HUES6 (cell line): ENCODE results near the gene TTK.

Experiments used
- H3K27ac ChIP-seq: 2 replicates; pipeline ENCODE4 v1.7.0; 2013; ENCODE audit warnings: low read depth, mild to moderate bottlenecking, low read length, inconsistent platforms
- H3K27me3 ChIP-seq: 2 replicates; pipeline ENCODE4 v1.6.1; 2013; ENCODE audit warnings: low read length; ENCODE audit not compliant: control insufficient read depth, insufficient read depth
- H3K36me3 ChIP-seq: 2 replicates; pipeline ENCODE4 v1.6.1; 2013; ENCODE audit warnings: low read length; ENCODE audit not compliant: control insufficient read depth, insufficient read depth
- H3K4me1 ChIP-seq: 2 replicates; pipeline ENCODE4 v1.6.1; 2013; ENCODE audit warnings: low read length; ENCODE audit not compliant: control insufficient read depth, insufficient read depth
- H3K4me3 ChIP-seq: 2 replicates; pipeline ENCODE4 v1.5.1; 2013; ENCODE audit warnings: low read depth, low read length
- H3K9ac ChIP-seq: one replicate; pipeline ENCODE4 v1.6.1; 2013; ENCODE audit warnings: mild to moderate bottlenecking, low read length
- H3K9me3 ChIP-seq: 2 replicates; pipeline ENCODE4 v1.6.1; 2013; ENCODE audit warnings: low read depth, low read length; ENCODE audit not compliant: control insufficient read depth, insufficient read depth

The TTK gene

GRCh38 chr6:80004173-80005072 is at the start of gene TTK:
Gene TTK (plus strand): TSS chr6:80004649. CDS start chr6:80005844, 1,195 bp downstream.
- peaks cover 10% of the 10 kb centered on the region for H3K4me1 ChIP-seq
- H3K27ac ChIP-seq = peak within 1 kb of the TSS; percentile 72
- H3K9ac ChIP-seq = peak within 1 kb of the TSS; percentile 92
- peaks cover 35% of the 10 kb centered on the region for H3K36me3 ChIP-seq
- no peaks in the 10 kb centered on the region for H3K9me3 ChIP-seq
- H3K4me3 ChIP-seq = peak within 1 kb of the TSS; percentile 97
- no peaks in the 10 kb centered on the region for H3K27me3 ChIP-seq

- Histone ChIP-seq H3K4me3 (no peak overlapping the region), H3K4me1 (no peaks in the 10 kb centered on the region), H3K36me3 (no peaks in the 10 kb centered on the region), H3K27me3 (no peaks in the 10 kb centered on the region), H3K9me3 (no peaks in the 10 kb centered on the region), H3K9ac (no peak overlapping the region), H3K27ac (no peak overlapping the region)
Observed at GRCh38 chr6:79954849-79955248, 49.6 kb upstream of the TTK start.

GRCh38 chr6:79964607-79965081 is 39.8 kb upstream of the TTK start:
- no peak overlapping the region for H3K9ac ChIP-seq
- no peak overlapping the region for H3K27ac ChIP-seq
- no peaks in the 10 kb centered on the region for H3K4me1 ChIP-seq
- no peak overlapping the region for H3K4me3 ChIP-seq
- H3K9me3 ChIP-seq = peaks cover 15% of the 10 kb centered on the region
- no peaks in the 10 kb centered on the region for H3K36me3 ChIP-seq
- H3K27me3 ChIP-seq = no peaks in the 10 kb centered on the region

- no peak overlapping the region for H3K4me3 ChIP-seq
- H3K27me3 ChIP-seq = no peaks in the 10 kb centered on the region
- peaks cover 19% of the 10 kb centered on the region for H3K9me3 ChIP-seq
- H3K9ac ChIP-seq = no peak overlapping the region
- no peak overlapping the region for H3K27ac ChIP-seq
- no peaks in the 10 kb centered on the region for H3K4me1 ChIP-seq
- no peaks in the 10 kb centered on the region for H3K36me3 ChIP-seq
Observed at GRCh38 chr6:79967178-79967577, 37.3 kb upstream of the TTK start.

- no peak overlapping the region for H3K9ac ChIP-seq
- no peaks in the 10 kb centered on the region for H3K36me3 ChIP-seq
- H3K27ac ChIP-seq = no peak overlapping the region
- H3K27me3 ChIP-seq = no peaks in the 10 kb centered on the region
- H3K9me3 ChIP-seq = peaks cover 19% of the 10 kb centered on the region
- H3K4me1 ChIP-seq = no peaks in the 10 kb centered on the region
- H3K4me3 ChIP-seq = no peak overlapping the region
Observed at GRCh38 chr6:79969784-79970183, 34.7 kb upstream of the TTK start.

GRCh38 chr6:79971193-79971592 is 33.3 kb upstream of the TTK start:
- H3K27me3 ChIP-seq = no peaks in the 10 kb centered on the region

GRCh38 chr6:79981652-79982051 is 22.8 kb upstream of the TTK start:
- Histone ChIP-seq H3K4me1 (no peaks in the 10 kb centered on the region), H3K9ac (no peak overlapping the region), H3K27me3 (no peaks in the 10 kb centered on the region), H3K36me3 (no peaks in the 10 kb centered on the region), H3K4me3 (no peak overlapping the region), H3K9me3 (no peaks in the 10 kb centered on the region), H3K27ac (no peak overlapping the region)

More at GRCh38 chr6:79971193-79971592, 33.3 kb upstream of the TTK start:
- H3K36me3 ChIP-seq = no peaks in the 10 kb centered on the region
- no peak overlapping the region for H3K9ac ChIP-seq
- no peaks in the 10 kb centered on the region for H3K4me1 ChIP-seq
- no peak overlapping the region for H3K27ac ChIP-seq
- H3K4me3 ChIP-seq = no peak overlapping the region
- peaks cover 15% of the 10 kb centered on the region for H3K9me3 ChIP-seq

GRCh38 chr6:79984261-79984660 is 20.2 kb upstream of the TTK start:
- Histone ChIP-seq H3K27ac (no peak overlapping the region), H3K27me3 (no peaks in the 10 kb centered on the region), H3K36me3 (no peaks in the 10 kb centered on the region), H3K4me3 (no peak overlapping the region), H3K9ac (no peak overlapping the region), H3K4me1 (no peaks in the 10 kb centered on the region), H3K9me3 (no peaks in the 10 kb centered on the region)

GRCh38 chr6:79985128-79985527 is 19.3 kb upstream of the TTK start:
- H3K9me3 ChIP-seq = no peaks in the 10 kb centered on the region
- no peaks in the 10 kb centered on the region for H3K36me3 ChIP-seq
- H3K27me3 ChIP-seq = no peaks in the 10 kb centered on the region
- no peaks in the 10 kb centered on the region for H3K4me1 ChIP-seq
- no peak overlapping the region for H3K27ac ChIP-seq
- no peak overlapping the region for H3K9ac ChIP-seq
- H3K4me3 ChIP-seq = no peak overlapping the region

- H3K4me3 ChIP-seq = no peak overlapping the region
- peaks cover 18% of the 10 kb centered on the region for H3K4me1 ChIP-seq
- no peaks in the 10 kb centered on the region for H3K36me3 ChIP-seq
- H3K9me3 ChIP-seq = no peaks in the 10 kb centered on the region
- H3K9ac ChIP-seq = no peak overlapping the region
- no peak overlapping the region for H3K27ac ChIP-seq
- H3K27me3 ChIP-seq = no peaks in the 10 kb centered on the region
Observed at GRCh38 chr6:79989641-79990040, 14.8 kb upstream of the TTK start.
